Omental fat pad (tissue), 4 donors: ENCODE data around the gene B4GALNT3. TPM values are rescaled to one million over a fixed set of nuclear protein-coding genes. Genes with fewer than 3 reads are reported as not detected.
"Not testable (repeated sequence)": the region's sequence is repeated elsewhere in the genome, so short reads cannot be mapped to it uniquely, and the experiment has no call there.

ENCODE experiments used
- ATAC-seq: fragments of 150-250 bp; one replicate; pipeline ENCODE4 v1.9.1; 2016; ENCODE audit warnings: mild to moderate bottlenecking, moderate library complexity; ENCODE audit not compliant: low FRiP score
- DNase-seq: peaks from one replicate; pipeline ENCODE4 v3.0.0-alpha.2; 2019; ENCODE audit warnings: low spot score
- CTCF ChIP-seq, 3 donors: fragments of 450-650 bp; IDR thresholded peaks; one replicate each; pipeline ENCODE4 v1.5.1; 2016 to 2017; ENCODE audit warnings: antibody characterized with exemption in 3 of 3, mild to moderate bottlenecking in 3 of 3, moderate library complexity in 2 of 3
- total RNA-seq, 4 donors: library from RNA; depleted of rRNA; stranded (reverse); fragments of >200 nt; gene quantifications; one replicate each; pipeline ENCODE4 v1.1.0, GENCODE V29; 2016

B4GALNT3 gene
- total RNA-seq, 4 donors from 2014 or later = 0.13 to 0.60 (median 0.28) TPM; not detected in 1

- ATAC-seq (no peak), DNase-seq (no peak)
- no peak for TF ChIP-seq CTCF (IDR thresholded peaks at IDR 0.05)
Observed at GRCh38 chr12:574475-575128, 114.9 kb downstream of the B4GALNT3 start.

GRCh38 chr12:575129-575502, 115.4 kb downstream of the B4GALNT3 start:
- DNase-seq = no peak
- ATAC-seq = no peak
- TF ChIP-seq CTCF (IDR thresholded peaks at IDR 0.05) = no peak

- peak; percentile 47 for DNase-seq
- peak in 2 of 3 donors; percentile 97 to 98 for TF ChIP-seq CTCF (IDR thresholded peaks at IDR 0.05)
Observed at GRCh38 chr12:575948-576614, 116.3 kb downstream of the B4GALNT3 start.

GRCh38 chr12:576615-577110, 116.9 kb downstream of the B4GALNT3 start:
- ATAC-seq (no peak), DNase-seq (no peak)
- TF ChIP-seq CTCF (IDR thresholded peaks at IDR 0.05) = no peak

More at GRCh38 chr12:575948-576614, 116.3 kb downstream of the B4GALNT3 start:
- peak; percentile 75 for ATAC-seq

GRCh38 chr12:577994-578747, 118.4 kb downstream of the B4GALNT3 start:
- not testable (repeated sequence) for ATAC-seq, DNase-seq

GRCh38 chr12:578748-579419, 119.1 kb downstream of the B4GALNT3 start:
- ATAC-seq (no peak), DNase-seq (no peak)
- no peak for TF ChIP-seq CTCF (IDR thresholded peaks at IDR 0.05)
